ENCODE data around the gene TSEN2. TPM values are rescaled to one million over a fixed set of nuclear protein-coding genes. Genes with fewer than 3 reads are reported as not detected.

The TSEN2 gene
- total RNA-seq, 1 donor from 2014 or later: 39.3 TPM

DNA sequence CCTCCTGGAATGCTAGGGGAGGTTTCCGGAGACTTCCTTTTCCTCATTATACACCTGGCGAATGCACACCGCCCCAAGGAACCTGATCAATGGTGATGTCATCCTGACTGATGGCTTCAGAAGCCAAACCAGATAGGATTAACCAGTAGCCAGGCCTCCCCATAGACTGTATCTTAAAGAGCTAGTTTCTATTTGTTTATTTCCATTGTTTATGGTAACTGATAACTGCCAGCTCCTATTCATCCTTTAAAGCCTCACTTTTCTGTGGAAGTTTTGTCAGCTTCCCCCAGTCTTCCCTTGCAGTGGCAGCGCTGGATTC, 61.2 kb downstream of the TSEN2 start, which contains the start of gene MKRN2OS:
TSS of gene MKRN2OS (minus strand) at position 27 of the 319 bp plus-strand sequence. CDS start 35 bp downstream, outside the sequence.
- no peaks in the 10 kb centered on the region for H3K4me1 Mint-ChIP-seq
- DNase-seq: no peak
- intact Hi-C loops (cut with micrococcal nuclease): no loop called here
- peaks cover 6% of the 10 kb centered on the region for H3K27me3 Mint-ChIP-seq
- peaks cover 2% of the 10 kb centered on the region for H3K36me3 Mint-ChIP-seq (ENCODE audit: low read depth)
- no peak within 1 kb of the TSS for H3K27ac Mint-ChIP-seq
- H3K9me3 Mint-ChIP-seq: no peaks in the 10 kb centered on the region
- H3K4me3 Mint-ChIP-seq: no peak within 1 kb of the TSS

DNA sequence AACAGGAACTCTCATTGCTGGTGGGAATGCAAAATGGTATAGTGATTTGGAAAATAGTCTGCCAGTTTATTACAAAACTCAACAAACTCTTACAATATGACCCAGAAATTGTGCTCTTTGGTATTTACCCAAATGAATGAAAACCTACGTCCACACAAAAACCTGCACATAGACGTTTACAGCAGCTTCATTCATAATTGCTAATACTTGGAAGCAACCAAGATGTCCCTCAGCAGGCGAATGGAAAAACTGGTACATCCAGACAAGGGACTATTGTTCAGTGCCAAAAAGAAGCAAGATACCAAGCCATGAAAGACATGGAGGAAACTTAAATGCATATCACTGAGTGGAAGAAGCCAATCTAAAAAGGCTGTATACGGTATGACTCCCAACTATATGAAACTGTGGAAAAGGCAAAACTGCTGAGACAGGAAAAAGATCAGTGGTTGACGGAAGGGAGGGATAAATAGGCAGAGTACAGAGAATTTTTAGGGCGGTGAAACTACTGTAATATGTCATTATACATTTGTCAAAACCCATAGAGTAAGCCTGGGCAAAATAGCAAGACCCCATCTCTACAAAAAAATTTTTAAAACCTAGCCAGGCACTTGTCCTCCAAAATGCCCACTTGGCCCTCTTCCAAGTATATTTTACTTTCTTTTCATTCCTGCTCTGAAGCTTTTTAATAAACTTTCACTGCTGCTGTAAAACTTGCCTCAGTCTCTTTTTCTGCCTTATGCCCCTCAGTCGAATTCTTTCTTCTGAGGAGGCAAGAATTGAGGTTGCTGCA, 65.9 kb downstream of the TSEN2 start:
- Mint-ChIP-seq H3K36me3 (ENCODE audit: low read depth) (no peaks in the 10 kb centered on the region), H3K27ac (no peak overlapping the region), H3K27me3 (peaks cover 30% of the 10 kb centered on the region), H3K4me3 (no peak overlapping the region), H3K4me1 (peaks cover 4% of the 10 kb centered on the region), H3K9me3 (no peaks in the 10 kb centered on the region)
- no peak for DNase-seq
- intact Hi-C loops (cut with micrococcal nuclease): no loop called here

DNA sequence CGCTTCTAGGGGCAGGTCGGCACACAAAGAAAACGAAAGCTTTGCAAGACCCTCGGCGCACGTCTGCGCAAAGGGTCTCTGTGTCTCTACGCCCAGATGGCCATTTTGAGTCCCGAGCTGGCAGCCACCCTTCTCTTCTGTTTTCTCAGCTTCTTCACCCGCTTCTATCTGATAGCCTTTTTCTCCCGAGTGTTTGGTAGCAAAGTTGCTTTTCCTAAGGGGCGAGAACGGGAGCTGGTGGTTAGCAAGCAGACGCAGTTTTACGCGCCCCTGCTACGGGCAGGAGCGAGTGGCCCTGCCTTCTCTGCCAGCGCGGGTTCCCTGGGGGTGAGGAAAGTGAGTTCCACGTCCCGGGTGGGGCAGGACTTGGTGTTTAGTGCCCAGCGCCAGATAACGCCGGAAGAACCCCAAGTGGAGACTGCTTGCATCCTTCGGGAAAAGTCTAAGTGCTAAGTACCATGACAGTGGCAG, 69.7 kb downstream of the TSEN2 start:
- Mint-ChIP-seq H3K27me3 (peaks cover 35% of the 10 kb centered on the region), H3K4me3 (peak overlapping the region; percentile 84), H3K36me3 (ENCODE audit: low read depth) (peaks cover 3% of the 10 kb centered on the region), H3K9me3 (no peaks in the 10 kb centered on the region), H3K4me1 (peaks cover 27% of the 10 kb centered on the region), H3K27ac (no peak overlapping the region)
- peak; percentile 66 for DNase-seq
- intact Hi-C loops (cut with micrococcal nuclease): no loop called here

DNA sequence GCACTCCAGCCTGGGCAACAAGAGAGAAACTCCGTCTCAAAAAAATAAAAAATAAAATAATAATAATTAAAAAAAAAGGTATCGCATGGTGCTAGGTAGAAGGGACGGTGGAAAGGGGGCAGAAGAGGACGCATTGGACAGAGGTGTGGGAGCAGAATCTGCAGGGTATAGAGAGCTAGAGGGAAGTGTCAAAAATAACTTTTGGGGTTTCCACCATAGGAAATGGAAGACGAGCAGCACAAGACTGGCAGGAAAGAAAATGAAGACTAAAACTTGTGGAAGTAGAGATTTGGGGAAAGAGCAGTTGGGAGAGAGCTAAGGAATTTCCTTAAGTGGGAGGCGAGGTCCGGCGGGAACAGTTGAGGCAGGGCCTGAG, 72.0 kb downstream of the TSEN2 start:
- H3K36me3 Mint-ChIP-seq (ENCODE audit: low read depth): peaks cover 3% of the 10 kb centered on the region
- H3K4me1 Mint-ChIP-seq: peaks cover 42% of the 10 kb centered on the region
- H3K27me3 Mint-ChIP-seq: peaks cover 25% of the 10 kb centered on the region
- peak overlapping the region; percentile 98 for H3K4me3 Mint-ChIP-seq
- peak overlapping the region; percentile 91 for H3K27ac Mint-ChIP-seq
- no peak for DNase-seq
- intact Hi-C loops (cut with micrococcal nuclease): loop anchor here (2.0 kb wide), 2 partner anchors 284 to 710 kb away; partner anchors contain the start of genes RPL32 and TAMM41
- no peaks in the 10 kb centered on the region for H3K9me3 Mint-ChIP-seq

DNA sequence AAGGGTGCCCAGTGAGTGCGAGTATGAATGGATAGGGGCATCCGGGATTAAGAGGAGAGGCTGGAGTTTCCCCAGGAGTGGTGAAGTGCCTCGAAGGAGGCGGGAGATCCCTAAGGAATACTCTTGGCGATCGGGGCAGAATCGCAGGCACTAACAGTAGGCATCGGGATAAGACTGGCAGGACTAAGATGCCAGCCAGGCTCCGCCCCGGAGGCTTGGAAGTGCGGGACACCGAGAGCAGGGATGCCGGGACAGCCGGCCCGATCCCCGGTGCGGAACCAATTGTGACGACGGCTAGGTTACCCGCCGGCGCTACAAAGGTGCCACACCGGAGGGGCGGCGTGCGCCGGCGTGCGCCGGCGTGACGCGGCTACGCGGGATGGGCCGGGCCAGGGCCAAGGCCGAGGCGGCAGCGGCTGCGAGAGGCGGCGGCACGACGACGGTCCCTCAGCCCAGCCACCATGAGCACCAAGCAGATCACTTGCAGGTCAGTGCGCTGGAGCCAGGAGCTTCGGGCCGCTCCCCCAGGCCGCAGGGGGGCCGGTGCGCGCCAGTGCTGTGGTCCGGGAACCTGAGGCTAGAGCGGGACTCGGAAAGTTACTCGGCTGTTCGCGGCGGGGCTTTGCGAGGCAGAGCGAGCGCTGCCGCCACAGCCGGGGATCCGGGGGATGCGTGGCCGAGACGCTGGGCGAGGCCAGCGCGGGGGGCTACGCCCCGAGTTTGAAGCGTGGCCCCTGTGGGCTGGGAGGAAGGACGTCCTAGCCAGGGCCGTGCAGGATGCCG, 72.6 kb downstream of the TSEN2 start, which contains the start of gene MKRN2:
TSS of gene MKRN2 (plus strand) at position 398 of the 783 bp plus-strand sequence. CDS start at position 462, 64 bp downstream.
- peak; percentile 96 for DNase-seq
- Mint-ChIP-seq H3K4me1 (peaks cover 44% of the 10 kb centered on the region), H3K9me3 (no peaks in the 10 kb centered on the region), H3K27me3 (peaks cover 25% of the 10 kb centered on the region), H3K36me3 (ENCODE audit: low read depth) (peaks cover 3% of the 10 kb centered on the region), H3K27ac (peak within 1 kb of the TSS; percentile 91), H3K4me3 (peak within 1 kb of the TSS; percentile 98)
- intact Hi-C loops (cut with micrococcal nuclease): loop anchor here (1.0 to 2.0 kb wide), 4 partner anchors 73 to 710 kb away; partner anchors contain the start of genes RAF1, RPL32, TAMM41 and TSEN2

DNA sequence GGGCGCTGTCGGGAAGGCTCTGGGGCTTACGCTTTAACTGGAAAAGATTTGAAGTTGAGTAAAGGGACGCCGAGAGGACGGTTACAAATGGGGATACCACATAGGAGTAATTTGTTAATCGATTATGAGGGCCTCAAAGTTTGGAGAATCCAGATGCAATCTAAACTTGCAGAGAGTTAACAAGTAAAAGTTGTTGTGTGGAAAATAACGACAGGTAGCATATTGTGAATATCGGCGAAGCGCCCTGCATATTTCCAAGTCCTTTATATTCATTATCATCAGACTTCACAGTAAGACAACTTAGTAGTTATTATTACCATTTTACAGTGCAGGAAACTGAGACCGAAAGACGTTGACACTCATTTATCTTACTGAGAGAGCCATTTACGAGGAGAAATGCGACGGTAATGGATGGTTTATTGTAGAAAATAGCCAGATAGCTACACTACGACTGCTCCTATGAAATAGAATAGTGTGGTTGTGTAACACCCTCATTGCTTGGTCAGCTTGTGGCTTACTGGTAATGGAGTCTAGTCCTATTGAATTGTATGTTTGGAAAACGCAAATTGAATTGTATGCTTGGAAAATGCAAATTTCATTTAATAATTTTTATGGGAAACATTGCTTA, 73.3 kb downstream of the TSEN2 start:
- peak overlapping the region; percentile 98 for H3K4me3 Mint-ChIP-seq
- peaks cover 25% of the 10 kb centered on the region for H3K27me3 Mint-ChIP-seq
- intact Hi-C loops (cut with micrococcal nuclease): loop anchor here (1.0 to 2.0 kb wide), 4 partner anchors 73 to 711 kb away; partner anchors contain the start of genes RAF1, RPL32, TAMM41 and TSEN2
- H3K4me1 Mint-ChIP-seq: peaks cover 45% of the 10 kb centered on the region
- DNase-seq: no peak
- peak overlapping the region; percentile 83 for H3K27ac Mint-ChIP-seq
- peaks cover 3% of the 10 kb centered on the region for H3K36me3 Mint-ChIP-seq (ENCODE audit: low read depth)
- H3K9me3 Mint-ChIP-seq: no peaks in the 10 kb centered on the region

DNA sequence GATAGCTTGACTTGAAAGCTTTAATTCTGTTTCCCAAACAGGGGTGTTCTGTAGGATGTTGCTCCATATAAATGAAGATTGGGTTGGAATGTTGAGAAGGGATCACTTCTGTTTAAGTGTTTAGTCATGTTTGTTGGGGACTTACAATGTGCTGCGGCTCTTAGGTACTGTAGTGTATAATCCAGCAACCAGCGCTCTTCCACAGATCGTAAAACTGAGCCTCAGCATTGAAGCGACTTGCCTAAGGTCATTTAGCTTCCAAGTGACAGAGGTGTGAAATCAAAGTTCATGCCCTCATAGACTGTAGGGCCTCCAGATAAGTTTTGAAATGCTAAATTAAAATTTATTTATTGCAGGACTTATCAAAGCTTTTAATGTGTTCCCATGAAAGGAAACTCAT, 74.4 kb downstream of the TSEN2 start:
- peaks cover 16% of the 10 kb centered on the region for H3K27me3 Mint-ChIP-seq
- H3K36me3 Mint-ChIP-seq (ENCODE audit: low read depth): peaks cover 3% of the 10 kb centered on the region
- no peak overlapping the region for H3K27ac Mint-ChIP-seq
- no peak for DNase-seq
- H3K4me1 Mint-ChIP-seq: peaks cover 43% of the 10 kb centered on the region
- H3K4me3 Mint-ChIP-seq: peak overlapping the region; percentile 98
- H3K9me3 Mint-ChIP-seq: no peaks in the 10 kb centered on the region
- intact Hi-C loops (cut with micrococcal nuclease): no loop called here

DNA sequence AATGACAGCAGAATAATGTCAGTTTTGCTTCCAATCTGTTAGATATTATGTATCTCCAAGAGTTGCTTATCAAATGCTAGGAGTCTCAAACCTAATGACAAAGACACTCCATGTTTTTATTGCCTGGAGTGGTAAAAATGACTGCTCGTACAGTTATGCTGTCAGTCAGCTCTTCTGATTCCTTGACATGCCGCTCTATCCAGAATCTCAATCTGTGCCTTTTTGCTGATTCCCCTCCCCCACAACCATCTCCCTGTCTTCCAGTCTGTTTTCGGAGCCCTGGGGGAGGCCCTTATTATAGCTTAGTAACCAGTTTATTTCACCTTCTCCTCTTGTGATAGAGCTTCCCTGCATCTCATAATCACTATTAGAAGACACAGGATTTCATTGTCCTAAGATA, 75.2 kb downstream of the TSEN2 start:
- Mint-ChIP-seq H3K36me3 (ENCODE audit: low read depth) (peaks cover 7% of the 10 kb centered on the region), H3K4me1 (peaks cover 42% of the 10 kb centered on the region), H3K4me3 (peak overlapping the region; percentile 35), H3K27ac (no peak overlapping the region), H3K9me3 (peaks cover under 1% of the 10 kb centered on the region), H3K27me3 (peaks cover 9% of the 10 kb centered on the region)
- intact Hi-C loops (cut with micrococcal nuclease): no loop called here
- no peak for DNase-seq

DNA sequence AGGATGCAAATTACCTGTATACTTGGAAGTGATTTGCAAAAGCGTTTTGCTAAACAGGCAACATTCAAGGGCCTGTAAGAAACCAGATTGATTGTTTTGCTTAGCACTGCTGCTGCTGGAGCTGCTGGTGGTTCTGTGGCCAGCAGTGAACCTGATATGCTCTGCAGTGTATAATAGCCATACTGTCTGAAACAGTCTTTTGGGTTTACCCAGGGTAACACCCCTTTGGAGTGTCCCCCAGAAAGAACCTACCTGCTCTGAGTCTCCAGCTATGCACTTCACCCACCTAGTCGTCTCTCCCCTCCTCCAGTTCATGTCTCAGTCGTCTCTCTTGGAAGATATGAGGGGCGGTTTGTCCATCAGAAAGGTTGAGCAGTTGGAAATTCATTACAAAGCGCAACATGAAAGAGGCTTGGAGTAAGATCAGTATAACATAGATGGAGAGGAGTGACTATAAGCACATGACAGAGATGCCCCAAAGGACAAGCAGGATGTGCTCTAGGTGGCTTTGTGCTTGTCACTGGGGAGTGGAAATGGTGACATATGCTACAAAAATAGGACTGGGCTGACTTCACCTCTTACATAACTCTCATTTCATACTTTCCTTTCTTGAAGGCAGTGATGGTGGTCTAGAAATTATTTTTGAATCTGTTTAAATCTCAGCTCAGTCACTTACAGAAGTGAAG, 76.4 kb downstream of the TSEN2 start:
- peaks cover 14% of the 10 kb centered on the region for H3K36me3 Mint-ChIP-seq (ENCODE audit: low read depth)
- H3K4me1 Mint-ChIP-seq: peaks cover 44% of the 10 kb centered on the region
- peaks cover 5% of the 10 kb centered on the region for H3K9me3 Mint-ChIP-seq
- peaks cover 4% of the 10 kb centered on the region for H3K27me3 Mint-ChIP-seq
- no peak overlapping the region for H3K27ac Mint-ChIP-seq
- no peak overlapping the region for H3K4me3 Mint-ChIP-seq
- intact Hi-C loops (cut with micrococcal nuclease): no loop called here
- no peak for DNase-seq

DNA sequence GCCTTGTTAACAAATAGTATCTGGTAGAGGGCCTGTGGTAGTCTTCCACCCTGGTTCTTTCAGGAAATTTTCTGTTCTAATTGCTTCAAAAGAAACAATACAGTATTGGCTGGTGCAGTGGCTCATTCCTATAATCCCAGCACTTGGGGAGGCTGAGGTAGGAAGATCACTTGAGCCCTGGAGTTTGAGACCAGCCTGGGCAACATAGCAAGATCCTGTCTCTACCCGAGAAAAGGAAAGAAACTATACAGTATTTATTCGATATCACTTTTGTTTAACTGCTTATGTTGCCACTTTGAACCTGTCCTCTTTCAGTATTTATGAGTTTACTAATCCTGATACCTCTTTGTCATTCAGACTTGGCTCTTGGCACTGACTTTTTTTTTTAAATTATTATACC, 77.1 kb downstream of the TSEN2 start:
- Mint-ChIP-seq H3K4me1 (peaks cover 40% of the 10 kb centered on the region), H3K27ac (no peak overlapping the region), H3K9me3 (peaks cover 10% of the 10 kb centered on the region), H3K27me3 (peaks cover under 1% of the 10 kb centered on the region), H3K36me3 (ENCODE audit: low read depth) (peaks cover 17% of the 10 kb centered on the region), H3K4me3 (no peak overlapping the region)
- intact Hi-C loops (cut with micrococcal nuclease): no loop called here
- DNase-seq: no peak

DNA sequence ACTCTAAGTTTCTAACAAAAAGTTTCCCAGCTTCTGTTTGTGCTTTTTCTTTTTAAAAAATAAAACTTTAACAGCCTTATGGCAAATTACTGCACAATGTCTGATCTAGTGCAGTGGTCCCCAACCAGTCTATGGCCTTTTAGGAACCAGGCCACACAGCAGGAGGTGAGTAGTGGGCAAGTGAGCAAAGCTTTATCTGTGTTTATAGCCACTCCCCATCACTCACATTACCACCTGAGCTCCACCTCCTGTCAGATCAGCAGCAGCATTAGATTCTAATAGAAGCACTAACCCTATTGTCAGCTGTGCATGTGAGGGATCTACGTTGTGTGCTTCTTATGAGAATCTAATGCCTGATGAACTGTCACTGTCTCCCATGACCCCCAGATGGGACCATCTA, 78.2 kb downstream of the TSEN2 start:
- H3K9me3 Mint-ChIP-seq: peaks cover 13% of the 10 kb centered on the region
- DNase-seq: no peak
- no peaks in the 10 kb centered on the region for H3K27me3 Mint-ChIP-seq
- H3K4me1 Mint-ChIP-seq: peaks cover 37% of the 10 kb centered on the region
- H3K36me3 Mint-ChIP-seq (ENCODE audit: low read depth): peaks cover 21% of the 10 kb centered on the region
- no peak overlapping the region for H3K27ac Mint-ChIP-seq
- no peak overlapping the region for H3K4me3 Mint-ChIP-seq
- intact Hi-C loops (cut with micrococcal nuclease): no loop called here

DNA sequence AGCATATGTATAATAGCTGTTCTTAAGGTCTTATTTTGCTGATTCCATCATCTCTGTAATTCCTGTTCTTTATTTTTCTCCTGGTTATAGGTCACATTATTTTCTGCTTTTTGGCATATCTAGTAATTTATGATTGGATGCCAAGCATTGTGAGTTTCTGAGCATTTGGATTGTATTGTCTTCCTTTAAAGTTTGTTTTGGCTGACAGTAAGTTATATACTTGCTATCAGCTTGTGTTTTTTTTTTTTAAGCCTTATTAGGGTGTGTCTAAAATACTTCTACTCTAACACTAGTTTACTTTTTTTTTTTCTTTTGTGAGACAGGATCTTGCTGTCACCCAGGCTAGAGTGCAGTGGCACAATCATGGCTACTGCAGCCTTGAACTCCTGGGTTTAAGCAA, 82.7 kb downstream of the TSEN2 start:
- Mint-ChIP-seq H3K9me3 (peaks cover 13% of the 10 kb centered on the region), H3K36me3 (ENCODE audit: low read depth) (peaks cover 54% of the 10 kb centered on the region), H3K4me1 (peaks cover 10% of the 10 kb centered on the region), H3K4me3 (no peak overlapping the region), H3K27ac (no peak overlapping the region), H3K27me3 (no peaks in the 10 kb centered on the region)
- intact Hi-C loops (cut with micrococcal nuclease): no loop called here
- no peak for DNase-seq

DNA sequence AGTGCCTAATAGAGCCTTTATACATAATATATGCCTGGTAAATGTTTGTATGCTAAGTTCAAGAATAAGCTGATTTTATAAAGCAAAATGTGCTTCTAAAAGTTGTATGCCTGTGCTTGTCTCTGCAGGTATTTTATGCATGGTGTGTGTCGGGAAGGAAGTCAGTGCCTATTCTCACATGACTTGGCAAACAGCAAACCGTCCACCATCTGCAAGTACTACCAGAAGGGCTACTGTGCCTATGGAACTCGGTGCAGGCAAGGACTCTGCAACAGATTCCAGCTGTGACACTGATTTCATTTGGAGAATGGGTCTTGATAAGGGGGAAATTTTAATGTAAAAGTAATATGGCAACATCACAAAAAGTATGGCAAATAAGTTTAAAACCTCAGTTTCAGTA, 84.5 kb downstream of the TSEN2 start:
- peaks cover 66% of the 10 kb centered on the region for H3K36me3 Mint-ChIP-seq (ENCODE audit: low read depth)
- intact Hi-C loops (cut with micrococcal nuclease): no loop called here
- no peak for DNase-seq
- peaks cover 9% of the 10 kb centered on the region for H3K4me1 Mint-ChIP-seq
- no peaks in the 10 kb centered on the region for H3K27me3 Mint-ChIP-seq
- no peak overlapping the region for H3K27ac Mint-ChIP-seq
- H3K4me3 Mint-ChIP-seq: no peak overlapping the region
- H3K9me3 Mint-ChIP-seq: peaks cover 13% of the 10 kb centered on the region

All from activated CD4-positive, alpha-beta T cell treated with anti-CD3 and anti-CD28 coated beads, Interleukin-2, amount 10 ng/mL, durations not matched to agents 24 days and 14 days (primary cell).